HCT116 (cell line): ENCODE results near the gene TWF2. TPM values are rescaled to one million over a fixed set of nuclear protein-coding genes. Genes with fewer than 3 reads are reported as not detected.

Experiments
- ATAC-seq: fragments of 200-7000 bp; cut with Tn5 transposase; 2 replicates; pipeline ENCODE4 v1.9.1; 2020; ENCODE audit warnings: mild to moderate bottlenecking, moderate library complexity
- BruUV-seq: library from RNA; stranded (reverse); fragments of 400-500 nt; replicated peaks from 2 replicates; lab custom pipeline; 2021; lab: Mats Ljungman, UMichigan
- CTCF ChIA-PET: fragments of 300-600 bp; sonication (Branson Sonifier 250); formaldehyde crosslinking; loops from one replicate; lab custom pipeline; 2021; ENCODE audit warnings: antibody characterized with exemption; lab: Charles Lee
- POLR2A ChIA-PET: fragments of 300-600, 350-600 bp; sonication (Branson Sonifier 250); formaldehyde crosslinking; loops from one replicate; lab custom pipeline; 2021; ENCODE audit warnings: antibody characterized with exemption; lab: Charles Lee
- RAD21 ChIA-PET, 2 experiments: fragments of 300-600 bp; sonication (Branson Sonifier 250); formaldehyde crosslinking; loops; one replicate each; lab custom pipeline; 2023; ENCODE audit warnings: low total read pairs in 2 of 2; ENCODE audit not compliant: uncharacterized antibody in 2 of 2, unreplicated experiment in 2 of 2, low non-redundant PET in 1 of 2; lab: Charles Lee
- DNase-seq: peaks from one replicate; pipeline ENCODE4 v3.0.0-alpha.2; 2010; ENCODE audit warnings: low read depth, low spot score
- H2AFZ ChIP-seq: fragments of 200-600 bp; shearing (Covaris generic), sonication (generic); 2 replicates; pipeline ENCODE4 v1.6.1; 2017; ENCODE audit warnings: low read depth, mixed run types, mixed read lengths, antibody characterized with exemption, low read length; ENCODE audit not compliant: poor library complexity, severe bottlenecking
- H3K27ac ChIP-seq: 2 replicates; pipeline ENCODE4 v1.5.1; 2012; ENCODE audit warnings: low read depth, low read length
- H3K27me3 ChIP-seq: fragments of 200-600 bp; sonication (generic); 2 replicates; pipeline ENCODE4 v1.6.1; 2016; ENCODE audit warnings: mixed run types, low read length, mixed read lengths; ENCODE audit not compliant: insufficient read depth
- H3K36me3 ChIP-seq, 2 experiments: fragments of 200-500 bp in 1 of 2; fragments of 200-600 bp in 1 of 2; sonication (Bioruptor generic) in 1 of 2; sonication (generic) in 1 of 2; 2 replicates each; pipeline versions ENCODE4 v1.5.1 to v1.6.1; 2014 to 2016; ENCODE audit warnings: low read length in 2 of 2, inconsistent platforms in 1 of 2, mixed read lengths in 1 of 2, mixed run types in 1 of 2; ENCODE audit not compliant: insufficient read depth in 2 of 2, control insufficient read depth in 1 of 2
- H3K4me1 ChIP-seq, 2 experiments: fragments of 200-600 bp in 1 of 2; sonication (generic) in 1 of 2; 2 replicates each; pipeline versions ENCODE4 v1.5.1 to v1.6.1; 2012 to 2017; ENCODE audit warnings: low read length in 2 of 2, inconsistent platforms in 1 of 2, mild to moderate bottlenecking in 1 of 2, mixed read lengths in 1 of 2, mixed run types in 1 of 2, moderate library complexity in 1 of 2; ENCODE audit not compliant: insufficient read depth in 2 of 2, control insufficient read depth in 1 of 2
- H3K4me2 ChIP-seq: fragments of 200-600 bp; sonication (generic); 2 replicates; pipeline ENCODE4 v1.6.1; 2017; ENCODE audit warnings: mixed run types, low read length, mixed read lengths
- H3K4me3 ChIP-seq, 2 experiments: fragments of 200-600 bp in 1 of 2; sonication (generic) in 1 of 2; replicated peaks in 1 of 2; 2 replicates each; pipeline ENCODE4 v1.5.1; 2011 to 2016; ENCODE audit warnings: low read length in 2 of 2, control low read depth in 1 of 2, low read depth in 1 of 2, mild to moderate bottlenecking in 1 of 2, mixed read lengths in 1 of 2, mixed run types in 1 of 2
- H3K79me2 ChIP-seq: fragments of 200-600 bp; sonication (generic); 2 replicates; pipeline ENCODE4 v1.6.1; 2017; ENCODE audit warnings: mild to moderate bottlenecking, mixed run types, low read length, moderate library complexity, mixed read lengths; ENCODE audit not compliant: insufficient read depth
- H3K9ac ChIP-seq: fragments of 200-600 bp; sonication (generic); 2 replicates; pipeline ENCODE4 v1.6.1; 2016; ENCODE audit warnings: low read length, mixed read lengths
- H3K9me2 ChIP-seq: fragments of 200-600 bp; sonication (generic), shearing (Covaris generic); 2 replicates; pipeline ENCODE4 v1.6.1; 2017; ENCODE audit warnings: mixed run types, mild to moderate bottlenecking, moderate library complexity; ENCODE audit not compliant: insufficient read depth
- H3K9me3 ChIP-seq, 2 experiments: fragments of 200-500 bp in 1 of 2; fragments of 200-600 bp in 1 of 2; sonication (Bioruptor generic) in 1 of 2; sonication (generic) in 1 of 2; 2 replicates each; pipeline ENCODE4 v1.6.1; 2014 to 2017; ENCODE audit warnings: low read length in 2 of 2, mixed read lengths in 2 of 2, inconsistent platforms in 1 of 2, low read depth in 1 of 2, mild to moderate bottlenecking in 1 of 2, mixed run types in 1 of 2, moderate library complexity in 1 of 2; ENCODE audit not compliant: control insufficient read depth in 1 of 2, insufficient read depth in 1 of 2
- H4K20me1 ChIP-seq: fragments of 200-600 bp; sonication (generic), shearing (Covaris generic); 2 replicates; pipeline ENCODE4 v1.6.1; 2017; ENCODE audit warnings: mixed run types, mild to moderate bottlenecking, moderate library complexity; ENCODE audit not compliant: insufficient read depth
- CEBPB ChIP-seq: IDR thresholded peaks from 2 replicates; pipeline ENCODE4 v1.6.1; 2012; ENCODE audit warnings: low read depth
- ELF1 ChIP-seq: IDR thresholded peaks from 2 replicates; pipeline ENCODE4 v1.6.1; 2012; ENCODE audit warnings: low read depth, borderline replicate concordance
- EZH2 ChIP-seq: fragments of 200-600 bp; sonication (generic); IDR thresholded peaks from 2 replicates; pipeline ENCODE4 v1.6.1; 2017; ENCODE audit warnings: antibody characterized with exemption, mixed run types
- EZH2phosphoT487 ChIP-seq: fragments of 200-600 bp; IDR thresholded peaks from 2 replicates; pipeline ENCODE4 v1.6.1; 2018; ENCODE audit warnings: antibody characterized with exemption, borderline replicate concordance
- JUND ChIP-seq: IDR thresholded peaks from 2 replicates; pipeline ENCODE4 v1.6.1; 2012
- POLR2AphosphoS5 ChIP-seq: IDR thresholded peaks from 2 replicates; pipeline ENCODE4 v1.6.1; 2011; ENCODE audit warnings: mild to moderate bottlenecking, low read depth, low read length, moderate library complexity
- REST ChIP-seq: IDR thresholded peaks from 2 replicates; pipeline ENCODE4 v1.6.1; 2012; ENCODE audit warnings: low read depth
- SP1 ChIP-seq: IDR thresholded peaks from 2 replicates; pipeline ENCODE4 v1.6.1; 2012; ENCODE audit warnings: low read depth
- YY1 ChIP-seq: IDR thresholded peaks from 2 replicates; pipeline ENCODE4 v1.6.1; 2011; ENCODE audit warnings: low read length, low read depth, moderate library complexity, mild to moderate bottlenecking; ENCODE audit not compliant: insufficient replicate concordance; ENCODE audit errors: extremely low read depth
- ZBTB33 ChIP-seq: IDR thresholded peaks from 2 replicates; pipeline ENCODE4 v1.6.1; 2011; ENCODE audit warnings: mild to moderate bottlenecking, low read length, moderate library complexity; ENCODE audit not compliant: insufficient replicate concordance; ENCODE audit errors: extremely low read depth
- ZFX ChIP-seq: fragments of 450-650 bp; IDR thresholded peaks from 2 replicates; pipeline ENCODE4 v1.6.1; 2017
- intact Hi-C: fragments of 100-400 bp; cut with micrococcal nuclease; formaldehyde crosslinking; loops from 2 replicates; pipeline ENCODE4 v1.10.0; 2022
- total RNA-seq: library from RNA; stranded (reverse); gene quantifications from one replicate; pipeline ENCODE4 v1.2.1, GENCODE V29; 2021; ENCODE audit not compliant: unreplicated experiment
- TF ChIP-seq, protein P1 (sequence below): IDR thresholded peaks from 2 replicates; pipeline ENCODE4 v1.6.1; 2012
- TF ChIP-seq, protein P2 (sequence below), 3 experiments: fragments of 200-600 bp in 1 of 3; sonication (generic) in 1 of 3; IDR thresholded peaks in 2 of 3; conservative IDR thresholded peaks in 1 of 3; 2 replicates each; pipeline ENCODE4 v1.5.1; 2012 to 2017; ENCODE audit warnings: low read depth in 2 of 3, low read length in 2 of 3, antibody characterized with exemption in 1 of 3, borderline replicate concordance in 1 of 3, control low read depth in 1 of 3, mild to moderate bottlenecking in 1 of 3, mixed read lengths in 1 of 3, mixed run types in 1 of 3, moderate library complexity in 1 of 3; ENCODE audit not compliant: insufficient read depth in 1 of 3

TWF2 gene
- total RNA-seq, 1 experiment from 2014 or later = 100 TPM

DNA sequence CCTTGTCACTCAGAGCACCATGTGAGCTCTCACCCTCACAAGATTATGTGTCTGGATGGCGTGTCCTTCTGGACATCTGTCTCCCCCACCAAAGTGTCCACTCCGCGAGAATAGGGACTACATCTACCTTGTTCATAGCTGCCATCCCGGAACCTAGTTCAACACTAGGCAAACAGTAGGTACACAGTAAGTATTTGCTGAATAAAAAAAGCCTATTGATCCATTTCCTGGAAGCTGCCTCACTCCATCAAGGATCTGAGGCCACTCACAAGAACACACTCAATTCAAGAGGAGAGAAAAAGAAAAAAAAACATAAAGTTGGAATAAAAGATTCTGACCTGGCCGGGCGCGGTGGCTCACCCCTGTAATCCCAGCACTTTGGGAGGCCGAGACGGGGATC is 52.2 kb downstream of the TWF2 start (continued):
- no peak for TF ChIP-seq REST
- no peak for TF ChIP-seq JUND
- TF ChIP-seq CEBPB = no peak
- no peak for TF ChIP-seq ZFX
- TF ChIP-seq EZH2 = no peak

DNA sequence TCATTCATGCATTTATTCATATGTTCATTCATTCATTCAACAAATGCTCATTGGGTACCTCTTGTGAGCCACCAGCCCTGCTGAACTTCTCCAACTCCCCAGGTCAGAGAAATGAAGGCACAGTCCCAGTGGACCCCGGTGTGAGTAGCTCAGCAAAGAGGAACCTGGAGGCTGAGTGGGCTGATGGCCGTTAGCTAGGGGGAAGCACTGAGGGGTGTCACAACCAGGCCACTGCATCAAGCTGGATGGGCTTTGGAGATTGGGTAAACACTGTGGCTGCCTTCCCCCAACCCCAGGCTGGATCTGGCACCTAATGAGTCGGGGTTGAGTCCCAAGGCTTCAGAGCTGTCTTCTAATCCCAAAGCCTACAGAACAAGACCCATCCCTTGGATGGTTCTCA is 53.1 kb downstream of the TWF2 start:
- no peaks in the 10 kb centered on the region for H3K27me3 ChIP-seq
- BruUV-seq = no TSS peak
- H3K4me2 ChIP-seq = no peak overlapping the region
- no peak overlapping the region for H2AFZ ChIP-seq
- ChIA-PET CTCF (no interaction called here), POLR2A (no interaction called here), RAD21 (no interaction called here)
- no peak for DNase-seq
- TF ChIP-seq ZBTB33 (no peak), REST (no peak), YY1 (no peak), SP1 (no peak), EZH2phosphoT487 (no peak), ELF1 (no peak), POLR2AphosphoS5 (no peak)
- TF ChIP-seq, protein P1, sequence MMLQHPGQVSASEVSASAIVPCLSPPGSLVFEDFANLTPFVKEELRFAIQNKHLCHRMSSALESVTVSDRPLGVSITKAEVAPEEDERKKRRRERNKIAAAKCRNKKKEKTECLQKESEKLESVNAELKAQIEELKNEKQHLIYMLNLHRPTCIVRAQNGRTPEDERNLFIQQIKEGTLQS = no peak
- TF ChIP-seq, protein P2, sequence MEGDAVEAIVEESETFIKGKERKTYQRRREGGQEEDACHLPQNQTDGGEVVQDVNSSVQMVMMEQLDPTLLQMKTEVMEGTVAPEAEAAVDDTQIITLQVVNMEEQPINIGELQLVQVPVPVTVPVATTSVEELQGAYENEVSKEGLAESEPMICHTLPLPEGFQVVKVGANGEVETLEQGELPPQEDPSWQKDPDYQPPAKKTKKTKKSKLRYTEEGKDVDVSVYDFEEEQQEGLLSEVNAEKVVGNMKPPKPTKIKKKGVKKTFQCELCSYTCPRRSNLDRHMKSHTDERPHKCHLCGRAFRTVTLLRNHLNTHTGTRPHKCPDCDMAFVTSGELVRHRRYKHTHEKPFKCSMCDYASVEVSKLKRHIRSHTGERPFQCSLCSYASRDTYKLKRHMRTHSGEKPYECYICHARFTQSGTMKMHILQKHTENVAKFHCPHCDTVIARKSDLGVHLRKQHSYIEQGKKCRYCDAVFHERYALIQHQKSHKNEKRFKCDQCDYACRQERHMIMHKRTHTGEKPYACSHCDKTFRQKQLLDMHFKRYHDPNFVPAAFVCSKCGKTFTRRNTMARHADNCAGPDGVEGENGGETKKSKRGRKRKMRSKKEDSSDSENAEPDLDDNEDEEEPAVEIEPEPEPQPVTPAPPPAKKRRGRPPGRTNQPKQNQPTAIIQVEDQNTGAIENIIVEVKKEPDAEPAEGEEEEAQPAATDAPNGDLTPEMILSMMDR (IDR thresholded peaks at IDR 0.05 in 2 of 3, conservative IDR thresholded peaks at IDR 0.05 in 1 of 3; ENCODE audit: borderline replicate concordance in 1 of 3, insufficient read depth in 1 of 3, low read depth in 2 of 3, low read length in 2 of 3) = no peak
- no peaks in the 10 kb centered on the region for H3K36me3 ChIP-seq
- H3K4me1 ChIP-seq = no peaks in the 10 kb centered on the region
- H3K4me3 ChIP-seq = no peak overlapping the region
- ATAC-seq = no peak
- intact Hi-C loops = no loop called here
- H3K27ac ChIP-seq = no peak overlapping the region
- H3K9ac ChIP-seq = no peak overlapping the region
- no peaks in the 10 kb centered on the region for H4K20me1 ChIP-seq
- H3K9me2 ChIP-seq = no peaks in the 10 kb centered on the region
- no peaks in the 10 kb centered on the region for H3K79me2 ChIP-seq
- H3K9me3 ChIP-seq = no peaks in the 10 kb centered on the region
